ENCODE measurements around the gene DCDC2. TPM values are rescaled to one million over a fixed set of nuclear protein-coding genes. Genes with fewer than 3 reads are reported as not detected.
"Not testable (repeated sequence)": the region's sequence is repeated elsewhere in the genome, so short reads cannot be mapped to it uniquely, and the experiment has no call there.

DCDC2 gene
- total RNA-seq, 1 experiment from 2014 or later: 45.1 TPM

- intact Hi-C loops (cut with micrococcal nuclease; ENCODE audit: unreplicated experiment): no loop called here
- no peaks in the 10 kb centered on the region for H3K36me3 ChIP-seq (ENCODE audit: insufficient read depth, low read length, poor library complexity, severe bottlenecking)
- ChIA-PET POLR2A (ENCODE audit: low non-redundant PET) (interaction anchor here (0.6 to 0.8 kb wide), 2 partner anchors 24 to 30 kb away, joined by 3 to 5 read pairs; no protein-coding TSS in a partner anchor), CTCF (interaction anchor here (0.5 to 2.2 kb wide), 3 partner anchors 30 to 46 kb away, joined by 4 to 7 read pairs (median 5); no protein-coding TSS in a partner anchor)
- peak; percentile 75 for DNase-seq (ENCODE audit: low spot score)
- TF ChIP-seq CTCF (conservative IDR thresholded peaks at IDR 0.05; ENCODE audit: low read depth, low read length): no peak
- TF ChIP-seq EZH2 (IDR thresholded peaks at IDR 0.05; ENCODE audit: borderline replicate concordance, low read depth, low read length, poor library complexity, severe bottlenecking): no peak
- H3K4me3 ChIP-seq (ENCODE audit: low read depth, low read length, poor library complexity, severe bottlenecking): no peak overlapping the region
- H3K9me3 ChIP-seq (ENCODE audit: low read depth, low read length, poor library complexity, severe bottlenecking): peaks cover 19% of the 10 kb centered on the region
- peaks cover 25% of the 10 kb centered on the region for H3K4me1 ChIP-seq (ENCODE audit: insufficient read depth, low read length, poor library complexity, severe bottlenecking)
- no peaks in the 10 kb centered on the region for H3K27me3 ChIP-seq (replicated peaks; ENCODE audit: insufficient read depth, low read depth, low read length, poor library complexity)
- BruUV-seq (replicated peaks): no TSS peak
- peak overlapping the region; percentile 19 for H3K27ac ChIP-seq (ENCODE audit: low read depth, low read length, poor library complexity, severe bottlenecking)
Observed at GRCh38 chr6:24313251-24314141, 44.4 kb downstream of the DCDC2 start.

DNA sequence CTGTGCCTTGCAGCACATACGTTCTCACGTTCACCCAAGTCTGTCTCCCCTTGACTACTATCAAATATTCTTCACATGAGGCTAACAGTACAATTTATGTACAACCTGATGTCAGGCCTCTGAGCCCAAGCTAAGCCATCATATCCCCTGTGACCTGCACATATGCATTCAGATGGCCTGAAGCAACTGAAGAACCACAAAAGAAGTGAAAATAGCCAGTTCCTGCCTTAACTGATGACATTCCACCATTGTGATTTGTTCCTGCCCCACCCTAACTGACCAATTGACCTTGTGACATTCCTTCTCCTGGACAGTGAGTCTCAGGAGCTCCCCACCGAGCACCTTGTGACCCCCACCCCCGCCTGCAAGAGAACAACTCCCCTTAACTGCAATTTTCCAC lies 46.1 kb downstream of the DCDC2 start:
- POLR2A ChIA-PET (ENCODE audit: low non-redundant PET); H3K27me3 ChIP-seq (replicated peaks; ENCODE audit: insufficient read depth, low read depth, low read length, poor library complexity); intact Hi-C loops (cut with micrococcal nuclease; ENCODE audit: unreplicated experiment); CTCF ChIA-PET; BruUV-seq (replicated peaks); H3K27ac ChIP-seq (ENCODE audit: low read depth, low read length, poor library complexity, severe bottlenecking); H3K36me3 ChIP-seq (ENCODE audit: insufficient read depth, low read length, poor library complexity, severe bottlenecking); DNase-seq (ENCODE audit: low spot score); H3K4me3 ChIP-seq (ENCODE audit: low read depth, low read length, poor library complexity, severe bottlenecking): not testable (repeated sequence)
- Histone ChIP-seq H3K4me1 (ENCODE audit: insufficient read depth, low read length, poor library complexity, severe bottlenecking) (peaks cover 42% of the 10 kb centered on the region), H3K9me3 (ENCODE audit: low read depth, low read length, poor library complexity, severe bottlenecking) (peaks cover 19% of the 10 kb centered on the region)

DNA sequence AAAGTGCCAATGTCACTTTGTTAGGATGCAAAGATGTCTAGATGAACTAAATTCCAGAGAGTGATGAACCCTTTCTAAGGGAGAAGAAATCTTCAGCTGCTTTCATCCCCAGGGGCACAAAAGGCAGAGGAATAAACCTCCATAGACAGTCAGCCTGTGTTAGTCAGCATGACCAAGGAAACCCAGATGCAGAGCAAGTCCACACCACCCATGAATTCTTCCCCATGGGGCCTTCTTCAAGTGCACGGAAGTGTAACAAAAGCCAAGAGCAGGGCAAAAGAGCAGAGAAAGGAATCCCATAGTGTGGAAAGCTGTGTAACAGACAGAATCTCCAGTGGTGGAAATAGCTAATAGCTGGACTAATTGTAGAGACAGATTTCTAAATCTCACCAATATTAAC lies 50.0 kb downstream of the DCDC2 start:
- H3K27me3 ChIP-seq (replicated peaks; ENCODE audit: insufficient read depth, low read depth, low read length, poor library complexity): no peaks in the 10 kb centered on the region
- H3K4me1 ChIP-seq (ENCODE audit: insufficient read depth, low read length, poor library complexity, severe bottlenecking): peaks cover 24% of the 10 kb centered on the region
- H3K4me3 ChIP-seq (ENCODE audit: low read depth, low read length, poor library complexity, severe bottlenecking): no peak overlapping the region
- no peaks in the 10 kb centered on the region for H3K36me3 ChIP-seq (ENCODE audit: insufficient read depth, low read length, poor library complexity, severe bottlenecking)
- DNase-seq (ENCODE audit: low spot score): peak; percentile 84
- no TSS peak for BruUV-seq (replicated peaks)
- intact Hi-C loops (cut with micrococcal nuclease; ENCODE audit: unreplicated experiment): no loop called here
- CTCF ChIA-PET: interaction anchor here (0.6 to 0.8 kb wide), 2 partner anchors 25 to 52 kb away, joined by 3 read pairs; no protein-coding TSS in a partner anchor
- H3K27ac ChIP-seq (ENCODE audit: low read depth, low read length, poor library complexity, severe bottlenecking): peak overlapping the region; percentile 64
- peaks cover 19% of the 10 kb centered on the region for H3K9me3 ChIP-seq (ENCODE audit: low read depth, low read length, poor library complexity, severe bottlenecking)
- no peak for TF ChIP-seq CTCF (conservative IDR thresholded peaks at IDR 0.05; ENCODE audit: low read depth, low read length)
- TF ChIP-seq EZH2 (IDR thresholded peaks at IDR 0.05; ENCODE audit: borderline replicate concordance, low read depth, low read length, poor library complexity, severe bottlenecking): no peak
- POLR2A ChIA-PET (ENCODE audit: low non-redundant PET): no interaction called here
